K562 (cell line): Measurements from ENCODE around the gene DDR2. TPM values are rescaled to one million over a fixed set of nuclear protein-coding genes. Genes with fewer than 3 reads are reported as not detected.

Experiments used
- ATAC-seq: fragments of 200-7000 bp; cut with Tn5 transposase; 3 replicates; pipeline ENCODE4 v1.9.1; 2020; ENCODE audit warnings: moderate library complexity
- BruUV-seq: library from RNA; stranded (reverse); fragments of 400-500 nt; replicated peaks from 2 replicates; lab custom pipeline; 2021; lab: Mats Ljungman, UMichigan
- CTCF ChIA-PET: fragments of 300-600 bp; formaldehyde crosslinking; extraction: SDS; loops from one replicate; lab custom pipeline; 2021; ENCODE audit warnings: low intra/inter-chr PET ratio; lab: Yijun Ruan, JAX
- POLR2A ChIA-PET: fragments of 300-600, 350-650 bp; sonication (Branson Sonifier 250); formaldehyde crosslinking; extraction: SDS; loops from one replicate; lab custom pipeline; 2021; ENCODE audit warnings: antibody characterized with exemption, inconsistent platforms; lab: Yijun Ruan, JAX
- DNase-seq, 4 experiments: peaks; one replicate each; pipeline versions ENCODE4 v3.0.0 to v3.0.0-alpha.2; 2011 to 2018; ENCODE audit warnings: low spot score in 3 of 4, mixed read lengths in 3 of 4; ENCODE audit errors: extremely low read depth in 1 of 4
- FAIRE-seq: peaks from 2 replicates; lab custom pipeline; 2011; peaks lifted over from hg19 to GRCh38; lab: Jason Lieb, UNC
- H2AFZ ChIP-seq: 2 replicates; pipeline ENCODE4 v1.6.0; 2011; ENCODE audit warnings: low read depth, low read length, control low read depth, inconsistent platforms
- H3K27ac ChIP-seq: fragments of 200-600 bp; 3 replicates; pipeline ENCODE4 v1.8.0; 2011; ENCODE audit warnings: low read depth, mild to moderate bottlenecking, control low read depth, inconsistent platforms, low read length, moderate library complexity, mixed read lengths; ENCODE audit errors: extremely low read depth
- H3K27me3 ChIP-seq, 2 experiments: fragments of 300-600 bp in 1 of 2; 2 replicates in 1 of 2; 3 replicates in 1 of 2; pipeline versions ENCODE4 v1.6.0 to v1.8.0; 2011; ENCODE audit warnings: inconsistent platforms in 2 of 2, low read length in 2 of 2, mild to moderate bottlenecking in 1 of 2, mixed read lengths in 1 of 2, moderate library complexity in 1 of 2; ENCODE audit not compliant: control insufficient read depth in 2 of 2, insufficient read depth in 2 of 2
- H3K36me3 ChIP-seq: fragments of 300-600 bp; 3 replicates; pipeline ENCODE4 v1.8.0; 2011; ENCODE audit warnings: mild to moderate bottlenecking, low read length, inconsistent platforms; ENCODE audit not compliant: control insufficient read depth, insufficient read depth
- H3K4me1 ChIP-seq, 2 experiments: fragments of 200-600 bp in 1 of 2; replicated peaks in 1 of 2; 2 replicates in 1 of 2; 3 replicates in 1 of 2; pipeline versions ENCODE4 v1.5.1 to v1.8.0; 2011; ENCODE audit warnings: inconsistent platforms in 2 of 2, low read length in 2 of 2, mild to moderate bottlenecking in 1 of 2, mixed read lengths in 1 of 2, moderate library complexity in 1 of 2; ENCODE audit not compliant: control insufficient read depth in 2 of 2, insufficient read depth in 2 of 2
- H3K4me2 ChIP-seq: 2 replicates; pipeline ENCODE4 v1.6.1; 2011; ENCODE audit warnings: low read length, control low read depth, inconsistent platforms, mixed read lengths; ENCODE audit not compliant: insufficient read depth
- H3K4me3 ChIP-seq: fragments of 200-600 bp; sonication (generic), shearing (Covaris generic); 2 replicates; pipeline ENCODE4 v1.5.1; 2016; ENCODE audit warnings: control low read depth, inconsistent platforms
- H3K79me2 ChIP-seq: fragments of 200-600 bp; 3 replicates; pipeline ENCODE4 v1.8.0; 2011; ENCODE audit warnings: low read length, inconsistent platforms; ENCODE audit not compliant: control insufficient read depth, insufficient read depth
- H3K9ac ChIP-seq, 2 experiments: 2 replicates each; pipeline versions ENCODE4 v1.6.0 to v1.6.1; 2011; ENCODE audit warnings: low read depth in 2 of 2, low read length in 2 of 2, control low read depth in 1 of 2, inconsistent platforms in 1 of 2, mild to moderate bottlenecking in 1 of 2, mixed read lengths in 1 of 2; ENCODE audit not compliant: insufficient read depth in 1 of 2
- H3K9me1 ChIP-seq: one replicate; pipeline ENCODE4 v1.6.0; 2011; ENCODE audit warnings: inconsistent platforms, mild to moderate bottlenecking, low read length, moderate library complexity; ENCODE audit not compliant: control insufficient read depth, insufficient read depth
- H3K9me3 ChIP-seq: replicated peaks from 2 replicates; pipeline ENCODE4 v1.5.1; 2011; ENCODE audit warnings: low read depth, low read length, inconsistent platforms; ENCODE audit not compliant: control insufficient read depth, insufficient read depth
- H4K20me1 ChIP-seq: replicated peaks from 2 replicates; pipeline ENCODE4 v1.6.1; 2011; ENCODE audit warnings: low read length, inconsistent platforms, mixed read lengths; ENCODE audit not compliant: control insufficient read depth, insufficient read depth
- C11orf30 ChIP-seq: fragments of 450-650 bp; IDR thresholded peaks from 2 replicates; pipeline ENCODE4 v1.6.1; 2016; ENCODE audit warnings: low read depth, mild to moderate bottlenecking
- CREBBP ChIP-seq: IDR thresholded peaks from one replicate; pipeline ENCODE4 v1.6.1; 2012; ENCODE audit warnings: low read depth, mild to moderate bottlenecking, control low read depth, inconsistent platforms, low read length
- DNMT1 ChIP-seq: fragments of 450-650 bp; IDR thresholded peaks from 2 replicates; pipeline ENCODE4 v1.6.1; 2016; ENCODE audit warnings: antibody characterized with exemption, mild to moderate bottlenecking
- E2F1 ChIP-seq: sonication (generic); formaldehyde crosslinking; IDR thresholded peaks from 2 replicates; pipeline ENCODE4 v1.8.1; 2023; ENCODE audit warnings: mild to moderate bottlenecking, missing genetic modification reagents, moderate library complexity
- FOXO4 ChIP-seq: fragments of 450-650 bp; formaldehyde crosslinking; IDR thresholded peaks from 2 replicates; pipeline ENCODE4 v1.4.0; 2020; ENCODE audit warnings: mild to moderate bottlenecking, moderate library complexity
- MXD1 ChIP-seq: fragments of 250-450 bp; sonication (Bioruptor Pico); IDR thresholded peaks from 2 replicates; pipeline ENCODE4 v1.8.0; 2021; ENCODE audit warnings: borderline replicate concordance, mild to moderate bottlenecking, moderate library complexity; ENCODE audit not compliant: poor library complexity, severe bottlenecking
- NFATC3 ChIP-seq: fragments of 450-650 bp; IDR thresholded peaks from 2 replicates; pipeline ENCODE4 v1.6.1; 2017; ENCODE audit warnings: mild to moderate bottlenecking
- POLR3G ChIP-seq: IDR thresholded peaks from 2 replicates; pipeline ENCODE4 v1.6.1; 2011; ENCODE audit not compliant: insufficient read length, insufficient replicate concordance; ENCODE audit errors: extremely low read depth
- ZFP91 ChIP-seq: sonication (generic); formaldehyde crosslinking; IDR thresholded peaks from 2 replicates; pipeline ENCODE4 v1.8.0; 2022; ENCODE audit warnings: mild to moderate bottlenecking, missing genetic modification reagents
- WGBS: fragments of 100-300 bp; shearing (Covaris generic); methylation state at CpG from one replicate; pipeline ENCODE4 v1.1.6; 2016; ENCODE audit warnings: low coverage, mixed read lengths; ENCODE audit not compliant: insufficient coverage; ENCODE audit errors: missing lambda C conversion rate; 5-methylcytosine and 5-hydroxymethylcytosine counted together
- in situ Hi-C: fragments of 300-500 bp; cut with MboI; formaldehyde crosslinking; loops from 4 replicates; pipeline ENCODE4 v1.15.0; 2018; ENCODE audit warnings: inconsistent platforms, mixed read lengths
- intact Hi-C: fragments of 100-400 bp; cut with micrococcal nuclease; formaldehyde crosslinking; loops from 2 replicates; pipeline ENCODE4 v1.14.2; 2022
- polyA plus RNA-seq, 8 experiments: library from polyadenylated mRNA; depleted of rRNA in 4 of 8; stranded (reverse) in 5 of 8; unstranded in 3 of 8; fragments of >200 nt; fragmentation: Nextera tagmentation in 2 of 8; fragmentation: Illumina TruSeq in 1 of 8; extraction: Ambion mirVana in 2 of 8; extraction: Trizol in 1 of 8; gene quantifications; 2 replicates each; pipeline versions ENCODE4 v1.2.1 to v1.2.3, GENCODE V29; 2011 to 2014; ENCODE audit warnings: inconsistent platforms in 1 of 8, missing spikeins in 1 of 8
- total RNA-seq, 7 experiments: library from RNA; depleted of rRNA in 6 of 7; stranded (reverse); fragments of >200 nt in 6 of 7; fragmentation: Illumina TruSeq in 2 of 7; extraction: Trizol in 2 of 7; gene quantifications; 2 replicates each; pipeline versions ENCODE4 v1.2.1 to v1.2.3, GENCODE V29; 2011 to 2021; ENCODE audit warnings: low replicate concordance in 1 of 7

The DDR2 gene
- total and polyA plus RNA-seq, 9 of the 15 experiments (the other 6 are each of a cell fraction or from before 2014, with no cell fraction given) = 0.36 to 2.0 (median 1.1) TPM

GRCh38 chr1:162734047-162734446, 101.8 kb downstream of the DDR2 start:
- intact Hi-C loops (no loop called here), in situ Hi-C loops (no loop called here)
- no peaks in the 10 kb centered on the region for H3K79me2 ChIP-seq
- 25% methylated on average over 2 of the region's 2 CpGs for WGBS
- DNase-seq (no peak), ATAC-seq (no peak), FAIRE-seq (no peak)
- H2AFZ ChIP-seq = no peak overlapping the region
- H3K9me1 ChIP-seq = no peaks in the 10 kb centered on the region
- no peaks in the 10 kb centered on the region for H3K36me3 ChIP-seq
- H3K4me1 ChIP-seq = no peaks in the 10 kb centered on the region; a peak in 1 of 5 replicates
- H3K27me3 ChIP-seq = peaks cover 4 to 7% of the 10 kb centered on the region in 2 experiments; a peak in 3 of 5 replicates
- ChIA-PET POLR2A (no interaction called here), CTCF (no interaction called here)
- TF ChIP-seq C11orf30 = no peak
- H3K9ac ChIP-seq = no peak overlapping the region
- H3K9me3 ChIP-seq = no peaks in the 10 kb centered on the region
- no peak overlapping the region for H3K27ac ChIP-seq
- H3K4me2 ChIP-seq = no peak overlapping the region
- H4K20me1 ChIP-seq = no peaks in the 10 kb centered on the region
- BruUV-seq = no TSS peak
- no peak overlapping the region for H3K4me3 ChIP-seq

GRCh38 chr1:162736184-162736583, 103.9 kb downstream of the DDR2 start:
- Histone ChIP-seq H3K27me3 (peaks cover 0 to 7% of the 10 kb centered on the region in 2 experiments; a peak in 1 of 5 replicates), H3K79me2 (no peaks in the 10 kb centered on the region), H3K9me1 (no peaks in the 10 kb centered on the region), H4K20me1 (no peaks in the 10 kb centered on the region), H3K27ac (no peak overlapping the region), H2AFZ (no peak overlapping the region), H3K4me3 (no peak overlapping the region), H3K4me2 (no peak overlapping the region), H3K4me1 (no peaks in the 10 kb centered on the region; a peak in 1 of 5 replicates), H3K9me3 (no peaks in the 10 kb centered on the region), H3K36me3 (no peaks in the 10 kb centered on the region), H3K9ac (no peak overlapping the region)
- DNase-seq (no peak), ATAC-seq (no peak), FAIRE-seq (no peak)
- 6% methylated on average over 3 of the region's 3 CpGs for WGBS
- CTCF ChIA-PET = no interaction called here
- POLR2A ChIA-PET = no interaction called here
- no TSS peak for BruUV-seq
- TF ChIP-seq ZFP91 (CRISPR knock-in tag) (no peak), DNMT1 (no peak), POLR3G (no peak), FOXO4 (CRISPR knock-in tag) (no peak), MXD1 (CRISPR knock-in tag) (no peak), CREBBP (no peak), E2F1 (CRISPR knock-in tag) (no peak), NFATC3 (no peak)
- in situ Hi-C loops (no loop called here), intact Hi-C loops (no loop called here)
